ENCODE measurements around the gene CD200.

DNA sequence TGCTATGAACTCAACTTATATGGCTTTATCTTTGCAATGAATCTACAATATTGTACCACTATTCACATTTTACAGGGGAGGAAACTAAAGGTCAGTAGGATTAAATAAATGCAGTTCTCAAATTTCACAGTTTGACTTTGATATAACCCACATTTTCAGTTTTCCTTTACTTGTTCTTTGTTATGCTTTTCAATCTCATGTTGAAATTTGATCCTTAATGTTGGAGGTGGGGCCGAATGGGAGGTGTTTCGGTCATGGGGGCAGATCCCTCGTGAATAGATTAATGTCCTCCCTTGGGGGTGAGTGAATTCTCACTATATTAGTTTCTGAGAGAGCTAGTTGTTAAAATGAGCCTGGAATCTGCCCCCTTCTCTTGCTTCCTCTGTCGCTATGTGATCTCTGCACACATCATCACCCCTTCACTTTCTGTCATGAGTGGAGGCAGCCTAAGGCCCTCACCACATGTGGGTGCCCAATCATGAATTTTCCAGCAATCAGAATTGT lies 44.7 kb downstream of the CD200 start:
- TF ChIP-seq CTCF (IDR thresholded peaks at IDR 0.05; ENCODE audit: insufficient read depth, low read length) (no peak), SPI1 (IDR thresholded peaks at IDR 0.05; ENCODE audit: borderline replicate concordance, low read depth) (no peak), POLR2AphosphoS5 (IDR thresholded peaks at IDR 0.05; ENCODE audit: low read depth) (no peak), GABPA (IDR thresholded peaks at IDR 0.05; ENCODE audit: low read depth) (no peak)
- TF ChIP-seq, protein P1, sequence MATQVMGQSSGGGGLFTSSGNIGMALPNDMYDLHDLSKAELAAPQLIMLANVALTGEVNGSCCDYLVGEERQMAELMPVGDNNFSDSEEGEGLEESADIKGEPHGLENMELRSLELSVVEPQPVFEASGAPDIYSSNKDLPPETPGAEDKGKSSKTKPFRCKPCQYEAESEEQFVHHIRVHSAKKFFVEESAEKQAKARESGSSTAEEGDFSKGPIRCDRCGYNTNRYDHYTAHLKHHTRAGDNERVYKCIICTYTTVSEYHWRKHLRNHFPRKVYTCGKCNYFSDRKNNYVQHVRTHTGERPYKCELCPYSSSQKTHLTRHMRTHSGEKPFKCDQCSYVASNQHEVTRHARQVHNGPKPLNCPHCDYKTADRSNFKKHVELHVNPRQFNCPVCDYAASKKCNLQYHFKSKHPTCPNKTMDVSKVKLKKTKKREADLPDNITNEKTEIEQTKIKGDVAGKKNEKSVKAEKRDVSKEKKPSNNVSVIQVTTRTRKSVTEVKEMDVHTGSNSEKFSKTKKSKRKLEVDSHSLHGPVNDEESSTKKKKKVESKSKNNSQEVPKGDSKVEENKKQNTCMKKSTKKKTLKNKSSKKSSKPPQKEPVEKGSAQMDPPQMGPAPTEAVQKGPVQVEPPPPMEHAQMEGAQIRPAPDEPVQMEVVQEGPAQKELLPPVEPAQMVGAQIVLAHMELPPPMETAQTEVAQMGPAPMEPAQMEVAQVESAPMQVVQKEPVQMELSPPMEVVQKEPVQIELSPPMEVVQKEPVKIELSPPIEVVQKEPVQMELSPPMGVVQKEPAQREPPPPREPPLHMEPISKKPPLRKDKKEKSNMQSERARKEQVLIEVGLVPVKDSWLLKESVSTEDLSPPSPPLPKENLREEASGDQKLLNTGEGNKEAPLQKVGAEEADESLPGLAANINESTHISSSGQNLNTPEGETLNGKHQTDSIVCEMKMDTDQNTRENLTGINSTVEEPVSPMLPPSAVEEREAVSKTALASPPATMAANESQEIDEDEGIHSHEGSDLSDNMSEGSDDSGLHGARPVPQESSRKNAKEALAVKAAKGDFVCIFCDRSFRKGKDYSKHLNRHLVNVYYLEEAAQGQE (IDR thresholded peaks at IDR 0.05; ENCODE audit: insufficient replicate concordance, low read depth), result no peak

All from HL-60 (cell line).